WTC11 (cell line): ENCODE data around the gene HEYL. TPM values are rescaled to one million over a fixed set of nuclear protein-coding genes. Genes with fewer than 3 reads are reported as not detected.

Experiments used
- ATAC-seq: fragments of 200-7000 bp; cut with Tn5 transposase; 2 replicates; pipeline ENCODE4 v1.10.0; 2021; ENCODE audit warnings: mild to moderate bottlenecking, moderate library complexity
- CTCF ChIA-PET: fragments of 300-600 bp; sonication (Branson Sonifier 250); formaldehyde crosslinking; loops from one replicate; lab custom pipeline; 2021; ENCODE audit warnings: antibody characterized with exemption; lab: Charles Lee
- POLR2A ChIA-PET: fragments of 350-600 bp; sonication (Branson Sonifier 250); formaldehyde crosslinking; loops from one replicate; lab custom pipeline; 2021; ENCODE audit warnings: antibody characterized with exemption; lab: Charles Lee
- DNase-seq: peaks from one replicate; pipeline ENCODE4 v3.0.0; 2021; ENCODE audit warnings: low spot score
- H3K27ac Mint-ChIP-seq: 2 replicates; pipeline ENCODE4 v1.8.0; 2021; ENCODE audit warnings: mixed read lengths
- H3K27me3 Mint-ChIP-seq: 2 replicates; pipeline ENCODE4 v1.8.0; 2021; ENCODE audit warnings: low read depth, mild to moderate bottlenecking, moderate library complexity, mixed read lengths
- H3K36me3 Mint-ChIP-seq: 2 replicates; pipeline ENCODE4 v1.8.0; 2021; ENCODE audit warnings: mixed read lengths
- H3K4me1 Mint-ChIP-seq: 2 replicates; pipeline ENCODE4 v1.8.0; 2022; ENCODE audit warnings: mixed read lengths
- H3K4me3 Mint-ChIP-seq: 2 replicates; pipeline ENCODE4 v1.8.0; 2021; ENCODE audit warnings: mild to moderate bottlenecking, moderate library complexity, mixed read lengths
- H3K9me3 Mint-ChIP-seq: 2 replicates; pipeline ENCODE4 v1.8.0; 2021; ENCODE audit warnings: mixed read lengths
- ARID4B ChIP-seq: sonication (generic); formaldehyde crosslinking; IDR thresholded peaks from 2 replicates; pipeline ENCODE4 v1.8.0; 2023; ENCODE audit warnings: missing genetic modification reagents, mild to moderate bottlenecking, borderline replicate concordance
- FOXP4 ChIP-seq: sonication (generic); formaldehyde crosslinking; IDR thresholded peaks from 2 replicates; pipeline ENCODE4 v1.8.0; 2022; ENCODE audit warnings: mild to moderate bottlenecking, missing genetic modification reagents
- GABPB1 ChIP-seq: sonication (generic); formaldehyde crosslinking; IDR thresholded peaks from 2 replicates; pipeline ENCODE4 v1.8.1; 2023; ENCODE audit warnings: mild to moderate bottlenecking, missing genetic modification reagents
- ZNF396 ChIP-seq: fragments of 250-450 bp; sonication (Bioruptor Pico); IDR thresholded peaks from 2 replicates; pipeline ENCODE4 v1.8.0; 2021; ENCODE audit warnings: mild to moderate bottlenecking, moderate library complexity, borderline replicate concordance
- ZNF532 ChIP-seq: fragments of 250-450 bp; sonication (Bioruptor Pico); IDR thresholded peaks from 2 replicates; pipeline ENCODE4 v1.9.0; 2021; ENCODE audit warnings: mild to moderate bottlenecking, borderline replicate concordance
- total RNA-seq: library from RNA; stranded (reverse); gene quantifications from 3 replicates; pipeline ENCODE4 v1.2.3, GENCODE V29; 2021

HEYL gene
- total RNA-seq, 1 experiment from 2014 or later: 2.3 TPM

GRCh38 chr1:39652554-39652953, 13.1 kb upstream of the HEYL start (continued):
- TF ChIP-seq ZNF532: no peak
- TF ChIP-seq GABPB1 (CRISPR knock-in tag): no peak
- no peak for TF ChIP-seq ZNF396 (CRISPR knock-in tag)
- TF ChIP-seq FOXP4 (CRISPR knock-in tag): no peak

GRCh38 chr1:39652105-39652504, 12.7 kb upstream of the HEYL start:
- Mint-ChIP-seq H3K36me3 (no peaks in the 10 kb centered on the region), H3K27me3 (peaks cover 71% of the 10 kb centered on the region), H3K9me3 (no peaks in the 10 kb centered on the region)
- DNase-seq: no peak
- ATAC-seq: no peak
- TF ChIP-seq FOXP4 (CRISPR knock-in tag): no peak
- TF ChIP-seq, all 79 proteins: peak for 0
- POLR2A ChIA-PET: no interaction called here
- Mint-ChIP-seq H3K4me1 (peaks cover 5% of the 10 kb centered on the region; the same call in 1 of the 2 replicates), H3K4me3 (no peak overlapping the region), H3K27ac (no peak overlapping the region)
- CTCF ChIA-PET: interaction anchor here (0.7 to 5.9 kb wide), 5 partner anchors 14 to 148 kb away, joined by 3 to 86 read pairs (median 6); partner anchors contain the start of gene NT5C1A

GRCh38 chr1:39650431-39650830, 11.0 kb upstream of the HEYL start:
- TF ChIP-seq ARID4B (CRISPR knock-in tag): no peak
- no peak overlapping the region for H3K4me3 Mint-ChIP-seq
- H3K9me3 Mint-ChIP-seq: no peaks in the 10 kb centered on the region
- H3K36me3 Mint-ChIP-seq: no peaks in the 10 kb centered on the region
- DNase-seq (no peak), ATAC-seq (no peak)
- POLR2A ChIA-PET: no interaction called here
- CTCF ChIA-PET: interaction anchor here (1.5 to 4.9 kb wide), 2 partner anchors 11 to 44 kb away, joined by 4 to 61 read pairs; partner anchors contain the start of gene HEYL
- H3K27ac Mint-ChIP-seq: no peak overlapping the region
- H3K4me1 Mint-ChIP-seq: peaks cover 19% of the 10 kb centered on the region
- peaks cover 64% of the 10 kb centered on the region for H3K27me3 Mint-ChIP-seq
